ENCODE measurements around the gene UBQLN4.
"Not testable (repeated sequence)": the region's sequence is repeated elsewhere in the genome, so short reads cannot be mapped to it uniquely, and the experiment has no call there.

UBQLN4 gene

GRCh38 chr1:156054500-156055280, 1.1 kb upstream of the UBQLN4 start, which contains the start of gene LAMTOR2:
TSS of gene LAMTOR2 (plus strand) at chr1:156054782. CDS start at chr1:156054890, 108 bp downstream.
- no peaks in the 10 kb centered on the region for H3K27me3 ChIP-seq (ENCODE audit: control insufficient read depth in 1 of 2, insufficient read depth in 2 of 2, low read length in 2 of 2)
- H3K4me1 ChIP-seq (ENCODE audit: insufficient read depth, low read length): peaks cover 15% of the 10 kb centered on the region
- peak within 1 kb of the TSS; percentile 63 to 91 for H3K4me3 ChIP-seq (ENCODE audit: low read depth in 1 of 2, low read length in 2 of 2)
- H3K9ac ChIP-seq (ENCODE audit: low read length): peak within 1 kb of the TSS; percentile 84
- no peaks in the 10 kb centered on the region for H3K9me3 ChIP-seq (ENCODE audit: low read length)
- peak within 1 kb of the TSS; percentile 99 for H3K27ac ChIP-seq (ENCODE audit: low read depth, low read length)
- H3K36me3 ChIP-seq (ENCODE audit: insufficient read depth, low read length): peaks cover 17% of the 10 kb centered on the region

- H3K4me3 ChIP-seq (ENCODE audit: low read depth in 1 of 2, low read length in 2 of 2): peak overlapping the region; percentile 73
- peaks cover 28% of the 10 kb centered on the region for H3K36me3 ChIP-seq (ENCODE audit: insufficient read depth, low read length)
- H3K9me3 ChIP-seq (ENCODE audit: low read length): no peaks in the 10 kb centered on the region
- peaks cover 15% of the 10 kb centered on the region for H3K4me1 ChIP-seq (ENCODE audit: insufficient read depth, low read length)
- H3K27ac ChIP-seq (ENCODE audit: low read depth, low read length): peak overlapping the region; percentile 49
- peak overlapping the region; percentile 39 for H3K9ac ChIP-seq (ENCODE audit: low read length)
- no peaks in the 10 kb centered on the region for H3K27me3 ChIP-seq (ENCODE audit: control insufficient read depth in 1 of 2, insufficient read depth in 2 of 2, low read length in 2 of 2)
Measured at GRCh38 chr1:156052862-156053767, 483 bp downstream of the UBQLN4 start.

GRCh38 chr1:156051011-156051725, 2.4 kb downstream of the UBQLN4 start:
- H3K27ac ChIP-seq (ENCODE audit: low read depth, low read length): no peak overlapping the region
- H3K9me3 ChIP-seq (ENCODE audit: low read length): no peaks in the 10 kb centered on the region
- H3K4me1 ChIP-seq (ENCODE audit: insufficient read depth, low read length): peaks cover 15% of the 10 kb centered on the region
- H3K4me3 ChIP-seq (ENCODE audit: low read depth in 1 of 2, low read length in 2 of 2): no peak overlapping the region
- no peak overlapping the region for H3K9ac ChIP-seq (ENCODE audit: low read length)
- H3K36me3 ChIP-seq (ENCODE audit: insufficient read depth, low read length): peaks cover 27% of the 10 kb centered on the region
- no peaks in the 10 kb centered on the region for H3K27me3 ChIP-seq (ENCODE audit: control insufficient read depth in 1 of 2, insufficient read depth in 2 of 2, low read length in 2 of 2)

- H3K9me3 ChIP-seq (ENCODE audit: low read length): no peaks in the 10 kb centered on the region
- H3K27ac ChIP-seq (ENCODE audit: low read depth, low read length): no peak overlapping the region
- H3K36me3 ChIP-seq (ENCODE audit: insufficient read depth, low read length): peaks cover 28% of the 10 kb centered on the region
- no peak overlapping the region for H3K9ac ChIP-seq (ENCODE audit: low read length)
- no peak overlapping the region for H3K4me3 ChIP-seq (ENCODE audit: low read depth in 1 of 2, low read length in 2 of 2)
- peaks cover 8% of the 10 kb centered on the region for H3K4me1 ChIP-seq (ENCODE audit: insufficient read depth, low read length)
- H3K27me3 ChIP-seq (ENCODE audit: control insufficient read depth in 1 of 2, insufficient read depth in 2 of 2, low read length in 2 of 2): no peaks in the 10 kb centered on the region
Measured at GRCh38 chr1:156050376-156050775, 3.2 kb downstream of the UBQLN4 start.

- Histone ChIP-seq H3K4me3 (ENCODE audit: low read depth in 1 of 2, low read length in 2 of 2) (no peak overlapping the region), H3K27ac (ENCODE audit: low read depth, low read length) (no peak overlapping the region), H3K27me3 (ENCODE audit: control insufficient read depth in 1 of 2, insufficient read depth in 2 of 2, low read length in 2 of 2) (no peaks in the 10 kb centered on the region), H3K9ac (ENCODE audit: low read length) (no peak overlapping the region), H3K36me3 (ENCODE audit: insufficient read depth, low read length) (peaks cover 38% of the 10 kb centered on the region), H3K4me1 (ENCODE audit: insufficient read depth, low read length) (peaks cover 6% of the 10 kb centered on the region), H3K9me3 (ENCODE audit: low read length) (no peaks in the 10 kb centered on the region)
Measured at GRCh38 chr1:156048663-156049258, 4.8 kb downstream of the UBQLN4 start.

GRCh38 chr1:156045076-156045475, 8.5 kb downstream of the UBQLN4 start:
- Histone ChIP-seq H3K36me3 (ENCODE audit: insufficient read depth, low read length) (peaks cover 65% of the 10 kb centered on the region), H3K27me3 (ENCODE audit: control insufficient read depth in 1 of 2, insufficient read depth in 2 of 2, low read length in 2 of 2) (no peaks in the 10 kb centered on the region)

GRCh38 chr1:156042828-156043227, 10.8 kb downstream of the UBQLN4 start:
- Histone ChIP-seq H3K4me1 (ENCODE audit: insufficient read depth, low read length) (no peaks in the 10 kb centered on the region), H3K27me3 (ENCODE audit: control insufficient read depth in 1 of 2, insufficient read depth in 2 of 2, low read length in 2 of 2) (no peaks in the 10 kb centered on the region), H3K36me3 (ENCODE audit: insufficient read depth, low read length) (peaks cover 49% of the 10 kb centered on the region), H3K9me3 (ENCODE audit: low read length) (no peaks in the 10 kb centered on the region), H3K27ac (ENCODE audit: low read depth, low read length) (no peak overlapping the region), H3K9ac (ENCODE audit: low read length) (no peak overlapping the region), H3K4me3 (ENCODE audit: low read depth in 1 of 2, low read length in 2 of 2) (no peak overlapping the region)

More at GRCh38 chr1:156045076-156045475, 8.5 kb downstream of the UBQLN4 start:
- Histone ChIP-seq H3K9ac (ENCODE audit: low read length) (no peak overlapping the region), H3K27ac (ENCODE audit: low read depth, low read length) (no peak overlapping the region), H3K4me3 (ENCODE audit: low read depth in 1 of 2, low read length in 2 of 2) (no peak overlapping the region), H3K9me3 (ENCODE audit: low read length) (no peaks in the 10 kb centered on the region), H3K4me1 (ENCODE audit: insufficient read depth, low read length) (no peaks in the 10 kb centered on the region)

GRCh38 chr1:156034991-156035390, 18.6 kb downstream of the UBQLN4 start:
- H3K9ac ChIP-seq (ENCODE audit: low read length); H3K4me1 ChIP-seq (ENCODE audit: insufficient read depth, low read length); H3K4me3 ChIP-seq (ENCODE audit: low read depth in 1 of 2, low read length in 2 of 2); H3K9me3 ChIP-seq (ENCODE audit: low read length); H3K27ac ChIP-seq (ENCODE audit: low read depth, low read length); H3K27me3 ChIP-seq (ENCODE audit: control insufficient read depth in 1 of 2, insufficient read depth in 2 of 2, low read length in 2 of 2); H3K36me3 ChIP-seq (ENCODE audit: insufficient read depth, low read length): not testable (repeated sequence)

- Histone ChIP-seq H3K9me3 (ENCODE audit: low read length) (no peaks in the 10 kb centered on the region), H3K36me3 (ENCODE audit: insufficient read depth, low read length) (peaks cover 6% of the 10 kb centered on the region), H3K9ac (ENCODE audit: low read length) (no peak overlapping the region), H3K4me1 (ENCODE audit: insufficient read depth, low read length) (no peaks in the 10 kb centered on the region), H3K4me3 (ENCODE audit: low read depth in 1 of 2, low read length in 2 of 2) (no peak overlapping the region), H3K27me3 (ENCODE audit: control insufficient read depth in 1 of 2, insufficient read depth in 2 of 2, low read length in 2 of 2) (no peaks in the 10 kb centered on the region), H3K27ac (ENCODE audit: low read depth, low read length) (no peak overlapping the region)
Measured at GRCh38 chr1:156033011-156033410, 20.6 kb downstream of the UBQLN4 start.

GRCh38 chr1:156026588-156026987, 27.0 kb downstream of the UBQLN4 start:
- Histone ChIP-seq H3K27ac (ENCODE audit: low read depth, low read length) (no peak overlapping the region), H3K36me3 (ENCODE audit: insufficient read depth, low read length) (no peaks in the 10 kb centered on the region), H3K4me3 (ENCODE audit: low read depth in 1 of 2, low read length in 2 of 2) (no peak overlapping the region), H3K27me3 (ENCODE audit: control insufficient read depth in 1 of 2, insufficient read depth in 2 of 2, low read length in 2 of 2) (no peaks in the 10 kb centered on the region), H3K9ac (ENCODE audit: low read length) (no peak overlapping the region), H3K4me1 (ENCODE audit: insufficient read depth, low read length) (no peaks in the 10 kb centered on the region), H3K9me3 (ENCODE audit: low read length) (no peaks in the 10 kb centered on the region)

GRCh38 chr1:156025876-156026275, 27.7 kb downstream of the UBQLN4 start:
- no peaks in the 10 kb centered on the region for H3K27me3 ChIP-seq (ENCODE audit: control insufficient read depth in 1 of 2, insufficient read depth in 2 of 2, low read length in 2 of 2)
- no peak overlapping the region for H3K27ac ChIP-seq (ENCODE audit: low read depth, low read length)

More at GRCh38 chr1:156025876-156026275, 27.7 kb downstream of the UBQLN4 start:
- H3K4me3 ChIP-seq (ENCODE audit: low read depth in 1 of 2, low read length in 2 of 2): no peak overlapping the region
- no peaks in the 10 kb centered on the region for H3K4me1 ChIP-seq (ENCODE audit: insufficient read depth, low read length)
- no peaks in the 10 kb centered on the region for H3K36me3 ChIP-seq (ENCODE audit: insufficient read depth, low read length)
- no peak overlapping the region for H3K9ac ChIP-seq (ENCODE audit: low read length)
- no peaks in the 10 kb centered on the region for H3K9me3 ChIP-seq (ENCODE audit: low read length)

Measured in muscle layer of colon (tissue), 2 donors.